ENCODE data around the gene ITGA11.

Gene ITGA11

DNA sequence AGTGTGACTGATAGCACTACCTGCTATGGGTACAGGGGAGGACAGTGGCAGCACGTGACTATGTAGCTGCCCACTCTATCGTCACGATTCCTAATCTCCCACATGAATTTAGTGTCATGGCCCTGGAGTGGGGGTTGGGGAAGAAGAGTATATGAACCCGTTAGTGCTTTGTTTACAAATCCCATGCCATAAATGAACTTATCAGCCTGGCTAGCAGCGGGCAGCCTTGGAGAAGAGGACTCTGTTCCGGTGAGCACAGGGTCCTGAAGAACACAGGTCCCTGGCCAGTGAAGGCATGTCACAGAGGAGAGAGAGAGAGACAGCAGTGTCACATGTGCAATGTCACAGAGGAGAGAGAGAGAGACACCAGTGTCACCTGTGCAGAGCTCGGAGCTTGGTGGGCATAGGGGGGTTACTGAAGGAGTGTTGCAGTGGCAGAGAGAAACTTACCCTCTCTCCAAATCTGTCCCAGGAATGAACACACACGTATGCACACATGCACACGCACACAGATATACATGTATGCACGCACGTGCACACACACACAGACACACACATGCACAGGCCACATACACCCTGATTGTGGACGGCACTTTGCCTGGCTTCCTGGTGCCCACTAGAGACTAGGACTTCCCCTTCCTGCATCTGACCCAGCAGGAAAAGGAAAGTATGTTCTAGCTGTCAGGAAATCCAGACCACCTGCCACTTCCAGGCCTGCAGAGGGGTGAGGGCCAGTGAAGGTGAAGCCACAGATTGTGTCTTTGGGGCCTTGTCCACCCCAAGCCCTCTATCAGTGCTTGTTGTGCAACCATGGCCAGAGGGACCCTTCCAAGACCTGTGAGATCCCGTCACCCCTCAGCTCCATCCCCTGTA lies 26.3 kb downstream of the ITGA11 start:
- TF ChIP-seq, protein P1, sequence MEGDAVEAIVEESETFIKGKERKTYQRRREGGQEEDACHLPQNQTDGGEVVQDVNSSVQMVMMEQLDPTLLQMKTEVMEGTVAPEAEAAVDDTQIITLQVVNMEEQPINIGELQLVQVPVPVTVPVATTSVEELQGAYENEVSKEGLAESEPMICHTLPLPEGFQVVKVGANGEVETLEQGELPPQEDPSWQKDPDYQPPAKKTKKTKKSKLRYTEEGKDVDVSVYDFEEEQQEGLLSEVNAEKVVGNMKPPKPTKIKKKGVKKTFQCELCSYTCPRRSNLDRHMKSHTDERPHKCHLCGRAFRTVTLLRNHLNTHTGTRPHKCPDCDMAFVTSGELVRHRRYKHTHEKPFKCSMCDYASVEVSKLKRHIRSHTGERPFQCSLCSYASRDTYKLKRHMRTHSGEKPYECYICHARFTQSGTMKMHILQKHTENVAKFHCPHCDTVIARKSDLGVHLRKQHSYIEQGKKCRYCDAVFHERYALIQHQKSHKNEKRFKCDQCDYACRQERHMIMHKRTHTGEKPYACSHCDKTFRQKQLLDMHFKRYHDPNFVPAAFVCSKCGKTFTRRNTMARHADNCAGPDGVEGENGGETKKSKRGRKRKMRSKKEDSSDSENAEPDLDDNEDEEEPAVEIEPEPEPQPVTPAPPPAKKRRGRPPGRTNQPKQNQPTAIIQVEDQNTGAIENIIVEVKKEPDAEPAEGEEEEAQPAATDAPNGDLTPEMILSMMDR (IDR thresholded peaks at IDR 0.05): no peak

DNA sequence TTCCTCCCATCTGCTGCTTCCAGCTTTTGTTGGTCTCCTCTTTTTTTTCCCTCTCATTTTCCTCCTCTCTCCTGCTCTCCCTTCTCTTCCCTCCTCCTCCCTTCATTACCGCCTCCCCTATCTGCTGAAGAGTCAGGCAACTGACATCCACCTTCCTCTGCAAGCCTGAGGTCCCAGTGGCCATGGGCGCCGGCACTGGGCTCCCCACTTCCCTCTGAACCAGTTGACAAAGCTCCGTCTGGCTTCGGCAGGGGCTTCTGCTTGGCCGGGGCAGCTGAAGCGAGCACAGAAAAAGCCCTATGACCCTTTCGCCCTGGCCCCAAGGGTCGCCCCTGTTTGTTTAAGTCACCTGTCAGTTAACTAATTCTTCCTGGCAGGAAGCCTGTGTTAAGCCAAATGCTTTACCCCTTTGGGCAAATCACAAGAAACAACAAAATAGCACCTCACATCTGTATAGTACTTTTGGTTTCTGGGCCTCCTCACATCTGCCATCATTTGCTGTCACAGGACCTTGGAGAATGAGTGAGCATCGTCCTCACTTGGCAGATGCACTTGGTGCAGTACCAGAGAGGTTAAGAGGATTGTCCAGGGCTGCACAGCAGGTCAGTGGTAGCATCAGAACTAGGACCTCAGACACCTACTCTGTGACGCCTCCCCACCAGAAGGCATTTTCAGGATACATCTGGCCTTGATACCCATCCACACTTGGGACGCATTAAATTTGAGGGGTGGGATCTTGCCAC lies 27.7 kb downstream of the ITGA11 start:
- TF ChIP-seq, protein P1 (IDR thresholded peaks at IDR 0.05): no peak

DNA sequence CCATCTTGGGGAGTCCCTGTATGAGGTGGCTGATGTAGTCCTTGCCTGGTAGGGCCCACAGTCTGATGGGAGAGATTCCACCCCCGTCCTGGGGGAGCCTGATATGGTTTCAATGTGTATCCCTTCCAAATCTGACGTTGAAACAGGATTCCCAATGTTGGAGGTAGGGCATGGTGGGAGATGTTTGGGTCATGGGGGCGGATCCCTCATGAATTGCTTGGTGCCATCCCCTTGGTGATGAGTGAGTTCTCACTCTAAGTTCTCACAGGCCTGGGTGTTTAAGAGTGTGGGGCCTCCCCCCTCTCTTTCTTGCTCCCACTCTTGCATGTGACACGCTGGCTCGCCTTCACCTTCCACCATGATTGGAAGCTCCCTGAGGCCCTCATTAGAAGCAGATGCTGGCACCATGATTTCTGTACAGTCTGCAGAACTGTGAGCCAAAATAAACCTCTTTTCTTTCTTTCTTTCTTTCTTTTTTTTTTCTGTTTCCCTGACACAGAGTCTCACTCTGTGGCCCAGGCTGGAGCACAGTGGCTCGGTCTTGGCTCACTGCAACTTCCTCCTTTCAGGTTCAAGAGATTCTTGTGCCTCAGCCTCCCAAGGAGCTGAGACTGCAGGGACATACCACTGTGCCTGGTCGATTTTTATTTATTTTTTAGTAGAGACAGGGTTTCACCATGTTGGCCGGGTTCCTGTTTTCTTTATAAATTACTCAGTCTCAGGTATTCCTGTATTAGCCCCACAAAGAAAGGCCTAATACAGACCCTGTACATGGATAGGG lies 28.6 kb downstream of the ITGA11 start:
- TF ChIP-seq, protein P1 (IDR thresholded peaks at IDR 0.05): no peak

DNA sequence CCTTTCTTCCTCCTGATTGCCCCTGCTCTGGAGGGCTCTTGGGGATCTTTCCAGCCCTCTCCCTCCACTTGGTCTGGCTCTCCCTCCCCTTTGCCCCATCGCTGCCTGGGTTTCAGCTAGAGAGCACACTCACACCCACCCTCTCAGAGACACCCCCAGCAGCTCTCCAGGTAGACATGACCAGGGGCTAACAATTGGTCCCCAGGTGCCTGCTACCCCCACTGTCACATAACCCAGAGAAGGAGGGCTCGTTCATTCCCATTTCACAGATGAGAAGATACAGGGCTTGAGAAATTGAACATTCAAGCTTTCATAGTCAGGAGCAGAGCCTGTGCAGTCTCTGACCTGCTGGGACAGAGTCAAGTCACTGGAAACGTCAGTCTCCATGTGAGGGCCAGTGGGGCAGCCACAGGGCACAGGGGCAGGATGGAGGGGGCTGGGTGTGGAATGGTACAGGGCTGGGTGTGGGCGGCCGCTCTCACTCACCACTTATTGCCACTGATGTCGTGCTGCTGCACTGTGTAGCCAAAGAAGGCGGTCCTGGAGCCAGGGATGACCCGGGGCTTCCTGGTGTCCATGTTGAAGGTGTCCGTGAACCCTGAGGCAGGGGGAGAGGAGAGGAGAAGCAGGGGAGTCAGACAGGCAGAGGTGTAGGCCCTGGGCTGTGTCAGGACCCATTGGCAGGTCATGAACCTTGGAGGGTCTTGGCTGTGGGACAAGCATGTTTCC lies 29.4 kb downstream of the ITGA11 start:
- TF ChIP-seq, protein P1 (IDR thresholded peaks at IDR 0.05): no peak

DNA sequence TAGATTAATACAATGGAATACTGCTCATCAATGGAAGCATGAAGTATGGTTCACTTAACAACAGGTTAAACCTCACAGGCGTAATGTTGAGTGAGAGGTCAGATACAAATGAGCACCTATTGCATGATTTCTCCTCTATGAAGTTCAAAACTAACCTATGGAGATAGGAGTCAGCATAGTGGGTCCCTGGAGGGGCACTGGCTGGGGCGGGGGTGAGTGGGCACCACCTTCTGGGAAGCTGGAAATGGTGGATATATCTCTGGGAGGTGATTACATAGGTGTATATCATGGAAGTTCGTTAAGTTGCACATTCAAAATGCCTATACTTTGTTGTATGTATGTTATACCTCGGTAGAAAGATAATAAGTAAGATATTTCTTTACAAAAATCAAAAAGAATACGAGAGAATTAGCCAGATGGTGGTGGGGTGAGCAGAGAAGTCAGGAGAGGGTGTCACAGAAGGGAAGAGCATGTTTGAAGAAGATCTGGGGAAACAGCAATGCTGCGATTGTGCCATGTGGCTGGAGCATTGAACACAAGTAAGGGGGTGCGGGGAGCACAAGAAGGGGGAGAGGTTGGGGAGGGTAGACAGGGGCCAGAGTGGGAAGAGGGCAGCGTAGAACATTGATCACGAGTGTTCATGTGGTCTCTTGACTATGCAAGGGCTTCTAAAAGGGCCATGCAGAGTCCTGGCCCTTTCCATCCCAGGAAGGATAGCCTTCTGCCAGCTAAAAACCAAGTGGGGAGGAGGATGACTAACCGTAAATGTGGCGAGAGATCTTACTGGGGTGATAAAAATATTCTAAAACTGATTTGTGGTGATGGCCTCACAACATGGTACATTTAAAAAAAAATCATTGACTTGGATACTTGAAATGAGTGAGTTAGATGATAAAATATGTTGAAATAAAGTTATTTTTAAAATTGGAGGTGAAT lies 30.2 kb downstream of the ITGA11 start:
- TF ChIP-seq, protein P1 (IDR thresholded peaks at IDR 0.05): no peak

DNA sequence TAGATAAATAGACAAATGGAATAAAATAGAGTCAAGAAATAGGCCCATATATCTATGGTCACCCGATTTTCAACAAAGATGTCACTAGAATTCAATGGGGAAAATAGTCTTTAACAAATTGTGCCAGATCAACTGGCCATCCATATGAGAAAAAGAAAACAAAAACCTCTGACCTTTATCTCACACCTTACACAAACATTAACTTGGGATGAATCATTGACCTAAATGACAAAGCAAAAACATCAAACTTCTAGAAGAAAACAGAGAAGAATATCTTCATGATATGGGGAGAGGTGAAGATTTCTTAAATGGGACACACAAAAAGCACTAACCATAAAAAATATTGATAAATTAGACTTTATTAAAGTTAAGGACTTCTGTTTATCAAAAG lies 31.9 kb downstream of the ITGA11 start:
- TF ChIP-seq, protein P1 (IDR thresholded peaks at IDR 0.05): no peak
